A549 treated with ZK216348 at 1 μM for 4 hours (cell line): Measurements from ENCODE around the gene NBPF11. TPM values are rescaled to one million over a fixed set of nuclear protein-coding genes. Genes with fewer than 3 reads are reported as not detected.

Source experiments
- total RNA-seq: library from RNA; stranded (reverse); fragments of 200-300 nt; extraction: Qiagen RNA extraction; gene quantifications from 5 replicates; pipeline ENCODE4 v1.2.3, GENCODE V29; 2022; ENCODE audit warnings: low read depth

The NBPF11 gene, protein sequence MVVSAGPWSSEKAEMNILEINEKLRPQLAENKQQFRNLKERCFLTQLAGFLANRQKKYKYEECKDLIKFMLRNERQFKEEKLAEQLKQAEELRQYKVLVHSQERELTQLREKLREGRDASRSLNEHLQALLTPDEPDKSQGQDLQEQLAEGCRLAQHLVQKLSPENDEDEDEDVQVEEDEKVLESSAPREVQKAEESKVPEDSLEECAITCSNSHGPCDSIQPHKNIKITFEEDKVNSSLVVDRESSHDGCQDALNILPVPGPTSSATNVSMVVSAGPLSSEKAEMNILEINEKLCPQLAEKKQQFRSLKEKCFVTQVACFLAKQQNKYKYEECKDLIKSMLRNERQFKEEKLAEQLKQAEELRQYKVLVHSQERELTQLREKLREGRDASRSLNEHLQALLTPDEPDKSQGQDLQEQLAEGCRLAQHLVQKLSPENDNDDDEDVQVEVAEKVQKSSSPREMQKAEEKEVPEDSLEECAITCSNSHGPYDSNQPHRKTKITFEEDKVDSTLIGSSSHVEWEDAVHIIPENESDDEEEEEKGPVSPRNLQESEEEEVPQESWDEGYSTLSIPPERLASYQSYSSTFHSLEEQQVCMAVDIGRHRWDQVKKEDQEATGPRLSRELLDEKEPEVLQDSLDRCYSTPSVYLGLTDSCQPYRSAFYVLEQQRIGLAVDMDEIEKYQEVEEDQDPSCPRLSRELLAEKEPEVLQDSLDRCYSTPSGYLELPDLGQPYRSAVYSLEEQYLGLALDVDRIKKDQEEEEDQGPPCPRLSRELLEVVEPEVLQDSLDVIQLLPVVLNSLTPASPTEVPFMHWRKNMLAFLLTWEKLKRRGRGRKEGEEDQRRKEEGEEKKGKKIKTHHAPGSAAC
- 4.5 to 5.1 TPM (median 4.6 TPM) in 5 replicates for total RNA-seq

DNA sequence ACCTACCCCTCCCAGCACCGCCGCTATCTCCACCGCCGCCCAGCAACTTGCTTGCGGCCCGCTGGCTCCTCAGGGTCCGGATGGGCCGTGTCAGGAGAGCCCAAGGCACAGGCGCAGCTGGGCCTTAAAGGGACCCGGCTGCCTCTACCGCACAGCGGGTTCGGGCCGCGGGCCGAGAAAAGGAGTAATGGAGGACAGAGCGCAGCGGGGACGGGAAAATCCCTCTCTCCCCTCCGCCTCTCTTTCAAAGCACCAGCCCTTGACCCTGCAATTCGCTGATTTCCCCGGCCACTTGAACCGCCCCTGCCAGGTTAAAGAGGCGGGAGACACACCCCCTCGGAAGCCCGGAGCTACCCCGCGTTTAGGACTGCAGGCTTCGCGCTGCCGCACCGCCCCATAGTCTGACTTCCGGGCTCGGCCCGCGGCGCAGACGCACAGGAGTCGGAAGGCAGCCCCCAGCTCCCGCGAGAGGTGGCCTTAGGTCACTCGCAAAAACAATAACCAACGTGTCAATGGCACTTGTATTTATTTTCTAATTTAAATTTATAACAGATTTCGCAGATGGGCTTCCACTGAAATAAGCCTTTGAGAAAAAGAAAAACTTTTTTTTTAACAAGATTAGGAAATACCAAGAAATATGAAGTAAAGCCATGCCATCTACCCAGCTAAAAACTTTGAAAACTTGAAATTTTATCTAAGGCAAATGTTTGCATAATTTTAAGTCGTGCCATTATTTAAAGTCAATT lies at the start of gene NBPF11:
Gene NBPF11 (minus strand): TSS at position 371 of the 746 bp plus-strand sequence. CDS start 25,278 bp downstream, outside the sequence.

Other genes with a start within 250 kb of the NBPF11 start
- gene GJA8, start 249.5 kb downstream of the NBPF11 start, total RNA-seq = not detected in 5 replicates
- 3.8 to 5.7 TPM (median 5.0 TPM) in 5 replicates for gene GPR89B, start 223.9 kb downstream of the NBPF11 start, total RNA-seq